CD4-positive, alpha-beta T cell (primary cell): ENCODE results near the gene MGRN1. TPM values are rescaled to one million over a fixed set of nuclear protein-coding genes. Genes with fewer than 3 reads are reported as not detected.

ENCODE experiments used
- ATAC-seq: fragments of 200-7000 bp; cut with Tn5 transposase; one replicate; pipeline ENCODE4 v1.10.0; 2022; ENCODE audit warnings: mild to moderate bottlenecking; ENCODE audit not compliant: poor library complexity
- CTCF ChIA-PET: fragments of 350-600 bp; sonication (Branson Sonifier 250); formaldehyde crosslinking; loops from one replicate; lab custom pipeline; 2021; ENCODE audit warnings: antibody characterized with exemption, inconsistent platforms; lab: Charles Lee
- POLR2A ChIA-PET: fragments of 350-600 bp; sonication (Branson Sonifier 250); formaldehyde crosslinking; loops from one replicate; lab custom pipeline; 2021; ENCODE audit warnings: antibody characterized with exemption, inconsistent platforms; lab: Charles Lee
- DNase-seq, 14 experiments: peaks; one replicate each; pipeline ENCODE4 v3.0.0-alpha.2; 2013 to 2020; ENCODE audit warnings: mixed read lengths in 2 of 14
- H3K27ac ChIP-seq, 2 donors: one replicate each; pipeline versions ENCODE4 v1.5.1 to v1.7.0; 2013; ENCODE audit warnings: low read length in 2 of 2, low read depth in 1 of 2, mild to moderate bottlenecking in 1 of 2
- H3K27me3 ChIP-seq, 2 experiments: 1 replicate in 1 of 2; 2 replicates in 1 of 2; pipeline versions ENCODE4 v1.6.1 to v1.7.0; 2013; ENCODE audit warnings: low read length in 2 of 2, control low read depth in 1 of 2, mild to moderate bottlenecking in 1 of 2, moderate library complexity in 1 of 2; ENCODE audit not compliant: insufficient read depth in 2 of 2, control insufficient read depth in 1 of 2
- H3K36me3 ChIP-seq: one replicate; pipeline ENCODE4 v1.6.1; 2013; ENCODE audit warnings: low read length, control low read depth; ENCODE audit not compliant: insufficient read depth
- H3K4me1 ChIP-seq: one replicate; pipeline ENCODE4 v1.6.1; 2013; ENCODE audit warnings: low read length, control low read depth; ENCODE audit not compliant: insufficient read depth
- H3K4me3 ChIP-seq: one replicate; pipeline ENCODE4 v1.5.1; 2013; ENCODE audit warnings: mild to moderate bottlenecking, low read length, moderate library complexity
- H3K9me3 ChIP-seq, 2 experiments: 1 replicate in 1 of 2; 2 replicates in 1 of 2; pipeline versions ENCODE4 v1.6.1 to v1.7.0; 2013; ENCODE audit warnings: low read length in 2 of 2, mild to moderate bottlenecking in 2 of 2, control low read depth in 1 of 2, moderate library complexity in 1 of 2; ENCODE audit not compliant: control insufficient read depth in 1 of 2, insufficient read depth in 1 of 2
- H3K27ac Mint-ChIP-seq: one replicate; pipeline ENCODE4 v1.8.0; 2020; ENCODE audit warnings: mixed read lengths
- H3K27me3 Mint-ChIP-seq: one replicate; pipeline ENCODE4 v1.8.0; 2021; ENCODE audit warnings: mixed read lengths
- H3K36me3 Mint-ChIP-seq: one replicate; pipeline ENCODE4 v1.8.0; 2021; ENCODE audit warnings: low read depth, mixed read lengths
- H3K4me1 Mint-ChIP-seq: one replicate; pipeline ENCODE4 v1.8.0; 2021; ENCODE audit warnings: low read depth, mixed read lengths
- H3K4me3 Mint-ChIP-seq: one replicate; pipeline ENCODE4 v1.8.0; 2020; ENCODE audit warnings: mild to moderate bottlenecking, mixed read lengths
- H3K9me3 Mint-ChIP-seq: one replicate; pipeline ENCODE4 v1.8.0; 2020; ENCODE audit warnings: mixed read lengths
- intact Hi-C, 2 experiments: fragments of 100-400 bp; cut with DNase I in 1 of 2; cut with micrococcal nuclease in 1 of 2; formaldehyde crosslinking; loops; one replicate each; pipeline versions ENCODE4 v1.15.1 to v1.9.0; 2023 to 2025; cut with DNase I, micrococcal nuclease
- total RNA-seq, 174 experiments: library from RNA in 2 of 174; stranded (reverse) in 2 of 174; gene quantifications; one replicate each; pipeline ENCODE4 v1.2.3 and lab custom pipeline; 2021 to 2026
- TF ChIP-seq, protein P1 (sequence below): fragments of 200-600 bp; IDR thresholded peaks from one replicate; pipeline ENCODE4 v1.8.0; 2022; ENCODE audit warnings: antibody characterized with exemption, mild to moderate bottlenecking

The MGRN1 gene
- total RNA-seq, 2 experiments from 2014 or later: 45.9 to 48.6 TPM

DNA sequence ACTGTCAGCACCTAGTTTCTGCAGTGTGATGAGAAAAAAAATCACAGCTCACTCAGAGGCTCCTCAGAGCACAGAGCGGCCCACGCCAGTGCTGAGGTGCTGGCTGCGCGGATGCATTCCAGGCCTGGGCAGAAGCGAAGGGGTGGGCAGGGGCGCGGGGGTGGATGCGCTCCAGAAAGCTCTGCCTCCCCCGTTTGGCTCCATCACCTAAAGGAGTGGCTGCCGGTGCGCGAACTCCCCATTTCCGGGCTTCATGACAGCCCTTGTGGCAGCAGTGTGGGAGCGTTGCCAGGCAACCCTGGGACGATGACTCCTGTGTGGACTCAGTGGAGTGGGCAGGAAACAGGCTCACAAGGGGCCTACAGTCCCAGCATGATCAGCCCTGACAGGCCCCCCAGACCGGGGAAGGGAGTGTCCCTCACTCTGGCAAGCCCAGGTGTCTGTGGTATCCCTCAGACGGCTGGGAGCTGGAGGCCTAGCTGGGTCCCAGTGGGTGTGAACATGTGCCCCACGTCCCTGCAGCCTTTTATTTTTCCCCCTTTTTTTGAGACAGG is 35.9 kb downstream of the MGRN1 start:
- H3K36me3 ChIP-seq: peaks cover 27% of the 10 kb centered on the region
- Mint-ChIP-seq H3K9me3 (no peaks in the 10 kb centered on the region), H3K27me3 (no peaks in the 10 kb centered on the region), H3K36me3 (peaks cover 28% of the 10 kb centered on the region), H3K4me1 (peaks cover 65% of the 10 kb centered on the region), H3K27ac (peak overlapping the region; percentile 95), H3K4me3 (peak overlapping the region; percentile 50)
- H3K27me3 ChIP-seq: no peaks in the 10 kb centered on the region
- peak overlapping the region; percentile 9 for H3K4me3 ChIP-seq
- TF ChIP-seq, protein P1, sequence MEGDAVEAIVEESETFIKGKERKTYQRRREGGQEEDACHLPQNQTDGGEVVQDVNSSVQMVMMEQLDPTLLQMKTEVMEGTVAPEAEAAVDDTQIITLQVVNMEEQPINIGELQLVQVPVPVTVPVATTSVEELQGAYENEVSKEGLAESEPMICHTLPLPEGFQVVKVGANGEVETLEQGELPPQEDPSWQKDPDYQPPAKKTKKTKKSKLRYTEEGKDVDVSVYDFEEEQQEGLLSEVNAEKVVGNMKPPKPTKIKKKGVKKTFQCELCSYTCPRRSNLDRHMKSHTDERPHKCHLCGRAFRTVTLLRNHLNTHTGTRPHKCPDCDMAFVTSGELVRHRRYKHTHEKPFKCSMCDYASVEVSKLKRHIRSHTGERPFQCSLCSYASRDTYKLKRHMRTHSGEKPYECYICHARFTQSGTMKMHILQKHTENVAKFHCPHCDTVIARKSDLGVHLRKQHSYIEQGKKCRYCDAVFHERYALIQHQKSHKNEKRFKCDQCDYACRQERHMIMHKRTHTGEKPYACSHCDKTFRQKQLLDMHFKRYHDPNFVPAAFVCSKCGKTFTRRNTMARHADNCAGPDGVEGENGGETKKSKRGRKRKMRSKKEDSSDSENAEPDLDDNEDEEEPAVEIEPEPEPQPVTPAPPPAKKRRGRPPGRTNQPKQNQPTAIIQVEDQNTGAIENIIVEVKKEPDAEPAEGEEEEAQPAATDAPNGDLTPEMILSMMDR: no peak
- DNase-seq (peak; percentile 29 to 91 (median 59)), ATAC-seq (peak; percentile 65)
- H3K4me1 ChIP-seq: peaks cover 68% of the 10 kb centered on the region
- intact Hi-C loops: no loop called here
- H3K9me3 ChIP-seq: no peaks in the 10 kb centered on the region
- POLR2A ChIA-PET: interaction anchor here (0.7 to 2.8 kb wide), 10 partner anchors 16 to 388 kb away, joined by 3 to 15 read pairs (median 4); partner anchors contain the start of genes ANKS3, DNAAF8, MGRN1 and NUDT16L1
- CTCF ChIA-PET: interaction anchor here (1.0 to 1.7 kb wide), 2 partner anchors 10 to 36 kb away, joined by 3 to 6 read pairs; partner anchors contain the start of gene MGRN1
- peak overlapping the region; percentile 43 to 76 for H3K27ac ChIP-seq

DNA sequence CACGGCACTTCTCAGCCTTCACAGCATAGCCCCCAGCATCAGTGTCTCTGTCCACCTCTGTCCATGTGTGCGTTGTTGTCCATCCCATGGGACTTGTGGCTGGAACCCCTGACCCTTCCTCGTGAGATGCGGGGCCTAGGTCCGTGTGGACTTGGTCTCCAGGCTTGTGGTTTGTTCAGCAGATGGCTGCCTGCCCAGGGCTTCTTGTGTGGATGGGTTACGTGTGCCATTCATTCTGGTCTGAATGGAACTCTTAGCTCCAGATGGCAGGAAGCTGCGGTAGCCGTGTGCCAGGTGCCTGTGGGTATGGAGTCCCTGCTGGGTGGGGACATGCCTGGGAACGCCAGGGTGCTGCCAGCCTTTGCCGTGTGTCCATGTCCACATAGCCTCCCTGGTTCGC is 37.0 kb downstream of the MGRN1 start:
- peaks cover 19% of the 10 kb centered on the region for H3K36me3 ChIP-seq
- H3K9me3 Mint-ChIP-seq: no peaks in the 10 kb centered on the region
- peaks cover 21% of the 10 kb centered on the region for H3K36me3 Mint-ChIP-seq
- H3K27ac Mint-ChIP-seq: peak overlapping the region; percentile 95
- CTCF ChIA-PET: interaction anchor here (1.0 to 1.7 kb wide), 2 partner anchors 11 to 37 kb away, joined by 3 to 6 read pairs; partner anchors contain the start of gene MGRN1
- no peak for ATAC-seq
- DNase-seq: peak in 1 of 14 experiments; percentile 35
- peaks cover 79% of the 10 kb centered on the region for H3K4me1 ChIP-seq
- H3K4me3 Mint-ChIP-seq: peak overlapping the region; percentile 58
- POLR2A ChIA-PET: interaction anchor here (1.2 to 2.8 kb wide), 5 partner anchors 12 to 73 kb away, joined by 4 to 15 read pairs (median 5); partner anchors contain the start of genes ANKS3, DNAAF8, MGRN1 and NUDT16L1
- TF ChIP-seq, protein P1: no peak
- intact Hi-C loops: no loop called here
- H3K27me3 Mint-ChIP-seq: no peaks in the 10 kb centered on the region
- H3K27me3 ChIP-seq: no peaks in the 10 kb centered on the region
- H3K9me3 ChIP-seq: no peaks in the 10 kb centered on the region
- H3K4me1 Mint-ChIP-seq: peaks cover 65% of the 10 kb centered on the region
- peak overlapping the region in 1 of 2 donors; percentile 76 for H3K27ac ChIP-seq
- H3K4me3 ChIP-seq: no peak overlapping the region

DNA sequence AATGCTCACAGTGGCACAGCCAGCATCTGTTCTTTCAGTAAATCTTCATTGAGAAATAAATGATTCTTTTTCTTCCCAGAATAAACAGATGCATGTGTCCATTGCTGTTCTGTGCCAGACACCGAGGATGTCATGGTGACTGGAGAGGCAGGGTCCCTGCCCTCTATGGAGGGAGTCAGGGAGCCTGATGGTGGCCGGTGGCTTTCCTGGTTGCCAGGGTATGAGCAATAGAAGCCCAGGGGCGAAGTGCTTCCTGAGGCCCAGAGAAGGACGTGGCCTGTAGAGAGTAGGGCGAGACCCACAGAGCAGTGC is 38.8 kb downstream of the MGRN1 start:
- H3K9me3 ChIP-seq: no peaks in the 10 kb centered on the region
- peaks cover 23% of the 10 kb centered on the region for H3K36me3 ChIP-seq
- no peaks in the 10 kb centered on the region for H3K27me3 ChIP-seq
- H3K9me3 Mint-ChIP-seq: no peaks in the 10 kb centered on the region
- H3K27me3 Mint-ChIP-seq: no peaks in the 10 kb centered on the region
- CTCF ChIA-PET: interaction anchor here (0.6 kb wide), 1 partner anchor 23 kb away, joined by 3 read pairs; no protein-coding TSS in a partner anchor
- ATAC-seq (no peak), DNase-seq (no peak)
- peak overlapping the region; percentile 65 for H3K4me3 Mint-ChIP-seq
- POLR2A ChIA-PET: interaction anchor here (1.5 to 2.3 kb wide), 2 partner anchors 30 to 47 kb away, joined by 4 to 12 read pairs; partner anchors contain the start of gene NUDT16L1
- H3K36me3 Mint-ChIP-seq: peaks cover 21% of the 10 kb centered on the region
- H3K27ac Mint-ChIP-seq: peak overlapping the region; percentile 95
- no peak overlapping the region for H3K4me3 ChIP-seq
- TF ChIP-seq, protein P1: no peak
- intact Hi-C loops: no loop called here
- peak overlapping the region; percentile 66 to 76 for H3K27ac ChIP-seq
- peaks cover 87% of the 10 kb centered on the region for H3K4me1 ChIP-seq
- peaks cover 65% of the 10 kb centered on the region for H3K4me1 Mint-ChIP-seq
